ENCODE data around the gene ADCY10.

GRCh38 chr1:167762061-167762746 is 151.7 kb downstream of the ADCY10 start:
- TF ChIP-seq POLR2A (IDR thresholded peaks at IDR 0.05; ENCODE audit: low read length) (no peak), GATA1 (IDR thresholded peaks at IDR 0.05; ENCODE audit: low read depth, low read length) (no peak)
